Nephron (organoid): Measurements from ENCODE around the gene COL6A1.

Source experiments
- H3K27ac Mint-ChIP-seq, 3 experiments: 2 replicates each; pipeline ENCODE4 v1.8.0; 2020; ENCODE audit warnings: mixed read lengths in 3 of 3, mild to moderate bottlenecking in 2 of 3, moderate library complexity in 1 of 3
- H3K27me3 Mint-ChIP-seq: 2 replicates; pipeline ENCODE4 v1.8.0; 2021; ENCODE audit warnings: low read depth, mild to moderate bottlenecking, moderate library complexity, mixed read lengths
- H3K36me3 Mint-ChIP-seq: 2 replicates; pipeline ENCODE4 v1.8.0; 2020; ENCODE audit warnings: low read depth, mixed read lengths
- H3K4me1 Mint-ChIP-seq: 2 replicates; pipeline ENCODE4 v1.8.0; 2020; ENCODE audit warnings: mixed read lengths
- H3K4me3 Mint-ChIP-seq, 3 experiments: 2 replicates each; pipeline ENCODE4 v1.8.0; 2020; ENCODE audit warnings: mild to moderate bottlenecking in 3 of 3, mixed read lengths in 3 of 3, moderate library complexity in 2 of 3
- H3K9me3 Mint-ChIP-seq: 2 replicates; pipeline ENCODE4 v1.8.0; 2020; ENCODE audit warnings: mixed read lengths
- TF ChIP-seq, protein P1 (sequence below), 3 experiments: fragments of 200-600 bp; sonication (generic); IDR thresholded peaks; one replicate each; pipeline ENCODE4 v1.5.0; 2021; ENCODE audit warnings: antibody characterized with exemption in 3 of 3; ENCODE audit not compliant: unreplicated experiment in 3 of 3

Gene COL6A1

GRCh38 chr21:45969921-45970673, 11.5 kb upstream of the COL6A1 start:
- Mint-ChIP-seq H3K4me3 (peak overlapping the region; percentile 15 to 60 (median 53)), H3K4me1 (peaks cover 33% of the 10 kb centered on the region), H3K36me3 (no peaks in the 10 kb centered on the region), H3K27ac (peak overlapping the region; percentile 87 to 88 (median 88)), H3K9me3 (no peaks in the 10 kb centered on the region), H3K27me3 (no peaks in the 10 kb centered on the region)
- TF ChIP-seq, protein P1, sequence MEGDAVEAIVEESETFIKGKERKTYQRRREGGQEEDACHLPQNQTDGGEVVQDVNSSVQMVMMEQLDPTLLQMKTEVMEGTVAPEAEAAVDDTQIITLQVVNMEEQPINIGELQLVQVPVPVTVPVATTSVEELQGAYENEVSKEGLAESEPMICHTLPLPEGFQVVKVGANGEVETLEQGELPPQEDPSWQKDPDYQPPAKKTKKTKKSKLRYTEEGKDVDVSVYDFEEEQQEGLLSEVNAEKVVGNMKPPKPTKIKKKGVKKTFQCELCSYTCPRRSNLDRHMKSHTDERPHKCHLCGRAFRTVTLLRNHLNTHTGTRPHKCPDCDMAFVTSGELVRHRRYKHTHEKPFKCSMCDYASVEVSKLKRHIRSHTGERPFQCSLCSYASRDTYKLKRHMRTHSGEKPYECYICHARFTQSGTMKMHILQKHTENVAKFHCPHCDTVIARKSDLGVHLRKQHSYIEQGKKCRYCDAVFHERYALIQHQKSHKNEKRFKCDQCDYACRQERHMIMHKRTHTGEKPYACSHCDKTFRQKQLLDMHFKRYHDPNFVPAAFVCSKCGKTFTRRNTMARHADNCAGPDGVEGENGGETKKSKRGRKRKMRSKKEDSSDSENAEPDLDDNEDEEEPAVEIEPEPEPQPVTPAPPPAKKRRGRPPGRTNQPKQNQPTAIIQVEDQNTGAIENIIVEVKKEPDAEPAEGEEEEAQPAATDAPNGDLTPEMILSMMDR (IDR thresholded peaks at IDR 0.05; ENCODE audit: unreplicated experiment in 3 of 3): no peak

- H3K4me3 Mint-ChIP-seq: no peak overlapping the region
- no peaks in the 10 kb centered on the region for H3K36me3 Mint-ChIP-seq
- peak overlapping the region; percentile 76 to 90 (median 90) for H3K27ac Mint-ChIP-seq
- TF ChIP-seq, protein P1 (IDR thresholded peaks at IDR 0.05; ENCODE audit: unreplicated experiment in 3 of 3): peak; percentile 93 to 95 (median 94)
- peaks cover 37% of the 10 kb centered on the region for H3K4me1 Mint-ChIP-seq
- no peaks in the 10 kb centered on the region for H3K9me3 Mint-ChIP-seq
- peaks cover 7% of the 10 kb centered on the region for H3K27me3 Mint-ChIP-seq
Measured at GRCh38 chr21:45970674-45971615, 10.6 kb upstream of the COL6A1 start.

- H3K27me3 Mint-ChIP-seq: peaks cover 7% of the 10 kb centered on the region
- H3K4me1 Mint-ChIP-seq: peaks cover 44% of the 10 kb centered on the region
- no peaks in the 10 kb centered on the region for H3K9me3 Mint-ChIP-seq
- H3K36me3 Mint-ChIP-seq: no peaks in the 10 kb centered on the region
- TF ChIP-seq, protein P1 (IDR thresholded peaks at IDR 0.05; ENCODE audit: unreplicated experiment in 3 of 3): no peak
- H3K27ac Mint-ChIP-seq: peak overlapping the region; percentile 76 to 90 (median 90)
- no peak overlapping the region for H3K4me3 Mint-ChIP-seq
Measured at GRCh38 chr21:45971616-45972352, 9.8 kb upstream of the COL6A1 start.

GRCh38 chr21:45972353-45972715, 9.2 kb upstream of the COL6A1 start:
- H3K9me3 Mint-ChIP-seq: no peaks in the 10 kb centered on the region
- H3K36me3 Mint-ChIP-seq: no peaks in the 10 kb centered on the region
- H3K4me3 Mint-ChIP-seq: no peak overlapping the region
- TF ChIP-seq, protein P1 (IDR thresholded peaks at IDR 0.05; ENCODE audit: unreplicated experiment in 3 of 3): no peak
- peaks cover 44% of the 10 kb centered on the region for H3K4me1 Mint-ChIP-seq
- peak overlapping the region; percentile 63 to 90 (median 76) for H3K27ac Mint-ChIP-seq
- peaks cover 7% of the 10 kb centered on the region for H3K27me3 Mint-ChIP-seq

DNA sequence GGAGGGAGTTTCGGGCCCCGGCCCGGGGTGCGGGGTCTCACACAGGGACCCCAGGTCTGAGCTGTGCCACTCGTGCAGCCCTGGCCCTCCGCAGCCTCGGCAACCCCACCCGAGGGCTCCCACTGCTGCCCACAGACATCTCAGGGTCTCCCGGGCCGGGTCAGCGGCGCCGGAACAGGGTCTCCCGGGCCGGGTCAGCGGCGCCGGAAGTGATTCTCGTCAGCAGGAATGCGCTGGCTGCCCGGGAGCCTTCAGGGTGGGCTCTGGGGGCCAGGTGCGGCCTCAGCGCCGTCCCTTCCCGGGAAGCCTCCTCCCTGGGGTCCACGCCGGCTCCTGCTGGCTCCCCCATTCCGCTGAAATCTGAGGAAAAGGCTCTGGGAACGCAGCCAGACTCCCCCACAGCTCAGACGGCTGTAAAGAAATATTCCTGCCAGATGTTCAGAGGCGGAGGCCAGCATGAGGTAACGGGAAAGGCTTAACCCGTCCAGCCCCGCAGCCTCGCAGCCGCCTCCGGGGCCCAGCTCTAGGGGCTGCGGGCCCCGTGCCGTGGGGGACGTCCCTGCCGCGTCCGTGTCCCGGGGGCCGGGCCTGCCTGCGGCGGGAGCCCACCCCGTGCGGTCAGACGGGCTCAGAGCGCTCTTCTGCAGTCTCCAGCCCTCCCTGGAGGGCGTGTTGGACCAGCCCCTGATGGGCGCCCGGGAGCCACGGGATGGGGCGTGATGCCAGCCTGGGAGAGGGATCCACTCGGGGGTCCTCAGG, 8.7 kb upstream of the COL6A1 start:
- TF ChIP-seq, protein P1 (IDR thresholded peaks at IDR 0.05; ENCODE audit: unreplicated experiment in 3 of 3): no peak
- H3K4me1 Mint-ChIP-seq: peaks cover 44% of the 10 kb centered on the region
- H3K27ac Mint-ChIP-seq: peak overlapping the region; percentile 94 to 99 (median 99)
- no peaks in the 10 kb centered on the region for H3K9me3 Mint-ChIP-seq
- H3K27me3 Mint-ChIP-seq: peaks cover 7% of the 10 kb centered on the region
- H3K4me3 Mint-ChIP-seq: peak overlapping the region; percentile 71 to 92 (median 86)
- H3K36me3 Mint-ChIP-seq: no peaks in the 10 kb centered on the region
